ENCODE measurements around the gene ASPSCR1. TPM values are rescaled to one million over a fixed set of nuclear protein-coding genes. Genes with fewer than 3 reads are reported as not detected.

ASPSCR1 gene
- total and polyA plus RNA-seq, 2 of the 13 experiments (the other 11 are each of a cell fraction or from before 2014, with no cell fraction given), result 274 to 314 TPM

- TF ChIP-seq ZNF382 (CRISPR knock-in tag; IDR thresholded peaks at IDR 0.05; ENCODE audit: borderline replicate concordance) (no peak), MAX (IDR thresholded peaks at IDR 0.05) (peak; percentile 36; the same call in 1 of the 2 replicates), TRIM24 (CRISPR knock-in tag; IDR thresholded peaks at IDR 0.05) (no peak), ZNF614 (CRISPR knock-in tag; IDR thresholded peaks at IDR 0.05; ENCODE audit: borderline replicate concordance) (peak; percentile 33; the same call in 1 of the 2 replicates), ZKSCAN5 (CRISPR knock-in tag; IDR thresholded peaks at IDR 0.05) (no peak), ZFP36L1 (CRISPR knock-in tag; IDR thresholded peaks at IDR 0.05) (no peak), CSRNP1 (CRISPR knock-in tag; IDR thresholded peaks at IDR 0.05) (no peak), ARID5B (CRISPR knock-in tag; IDR thresholded peaks at IDR 0.05) (peak; percentile 33; the same call in 1 of the 2 replicates), ZSCAN22 (CRISPR knock-in tag; IDR thresholded peaks at IDR 0.05) (no peak), RCOR2 (CRISPR knock-in tag; IDR thresholded peaks at IDR 0.05) (no peak), KLF15 (CRISPR knock-in tag; IDR thresholded peaks at IDR 0.05; ENCODE audit: borderline replicate concordance) (no peak), KLF9 (CRISPR knock-in tag; IDR thresholded peaks at IDR 0.05; ENCODE audit: low read depth) (no peak), HOXD1 (CRISPR knock-in tag; IDR thresholded peaks at IDR 0.05) (no peak), ASH2L (IDR thresholded peaks at IDR 0.05; ENCODE audit: insufficient read length, low read depth, low read length) (no peak), ZIK1 (CRISPR knock-in tag; IDR thresholded peaks at IDR 0.05; ENCODE audit: borderline replicate concordance, low read depth) (no peak), MYC (CRISPR knock-in tag; IDR thresholded peaks at IDR 0.05; ENCODE audit: borderline replicate concordance) (peak; percentile 74; the same call in 1 of the 2 replicates), ZNF251 (CRISPR knock-in tag; IDR thresholded peaks at IDR 0.05) (no peak), ZNF354B (CRISPR knock-in tag; IDR thresholded peaks at IDR 0.05) (no peak), ZBTB39 (CRISPR knock-in tag; IDR thresholded peaks at IDR 0.05) (0 out of 2 replicates have a peak, but pooled peaks have one; percentile 44), RAD21 (CRISPR knock-in tag; IDR thresholded peaks at IDR 0.05) (peak; percentile 32; the same call in 1 of the 2 replicates)
- TF ChIP-seq, protein P1, sequence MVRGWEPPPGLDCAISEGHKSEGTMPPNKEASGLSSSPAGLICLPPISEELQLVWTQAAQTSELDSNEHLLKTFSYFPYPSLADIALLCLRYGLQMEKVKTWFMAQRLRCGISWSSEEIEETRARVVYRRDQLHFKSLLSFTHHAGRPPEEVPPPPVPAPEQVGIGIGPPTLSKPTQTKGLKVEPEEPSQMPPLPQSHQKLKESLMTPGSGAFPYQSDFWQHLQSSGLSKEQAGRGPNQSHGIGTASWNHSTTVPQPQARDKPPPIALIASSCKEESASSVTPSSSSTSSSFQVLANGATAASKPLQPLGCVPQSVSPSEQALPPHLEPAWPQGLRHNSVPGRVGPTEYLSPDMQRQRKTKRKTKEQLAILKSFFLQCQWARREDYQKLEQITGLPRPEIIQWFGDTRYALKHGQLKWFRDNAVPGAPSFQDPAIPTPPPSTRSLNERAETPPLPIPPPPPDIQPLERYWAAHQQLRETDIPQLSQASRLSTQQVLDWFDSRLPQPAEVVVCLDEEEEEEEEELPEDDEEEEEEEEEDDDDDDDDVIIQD (CRISPR knock-in tag; IDR thresholded peaks at IDR 0.05; ENCODE audit: low read depth), result no peak
These were observed 62.4 kb downstream of the ASPSCR1 start (continued) for GRCh38 chr17:82039695-82040299.
